GM12891 (cell line): ENCODE data around the gene TNFSF12.
"Not testable (repeated sequence)": the region's sequence is repeated elsewhere in the genome, so short reads cannot be mapped to it uniquely, and the experiment has no call there.

Experiments
- DNase-seq: peaks from one replicate; pipeline ENCODE4 v3.0.0; 2011; ENCODE audit warnings: low spot score; ENCODE audit not compliant: insufficient read length
- FAIRE-seq: peaks from 2 replicates; lab custom pipeline; 2011; peaks lifted over from hg19 to GRCh38; lab: Jason Lieb, UNC
- PAX5 ChIP-seq: IDR thresholded peaks from 2 replicates; pipeline ENCODE4 v1.6.1; 2011; ENCODE audit warnings: low read length, moderate library complexity, mild to moderate bottlenecking; ENCODE audit not compliant: insufficient read depth, severe bottlenecking
- POLR2A ChIP-seq: IDR thresholded peaks from 2 replicates; pipeline ENCODE4 v1.6.1; 2011; ENCODE audit warnings: low read depth, low read length, control low read depth
- POLR2AphosphoS5 ChIP-seq: IDR thresholded peaks from 2 replicates; pipeline ENCODE4 v1.6.1; 2011; ENCODE audit warnings: low read depth, low read length, control low read depth
- POU2F2 ChIP-seq: IDR thresholded peaks from 2 replicates; pipeline ENCODE4 v1.6.1; 2011; ENCODE audit warnings: low read depth, mild to moderate bottlenecking, control low read depth, low read length, moderate library complexity
- SPI1 ChIP-seq: IDR thresholded peaks from 2 replicates; pipeline ENCODE4 v1.6.1; 2011; ENCODE audit warnings: low read depth, low read length, control low read depth
- TAF1 ChIP-seq: IDR thresholded peaks from 2 replicates; pipeline ENCODE4 v1.6.1; 2011; ENCODE audit warnings: low read depth, low read length, control low read depth

TNFSF12 gene

DNA sequence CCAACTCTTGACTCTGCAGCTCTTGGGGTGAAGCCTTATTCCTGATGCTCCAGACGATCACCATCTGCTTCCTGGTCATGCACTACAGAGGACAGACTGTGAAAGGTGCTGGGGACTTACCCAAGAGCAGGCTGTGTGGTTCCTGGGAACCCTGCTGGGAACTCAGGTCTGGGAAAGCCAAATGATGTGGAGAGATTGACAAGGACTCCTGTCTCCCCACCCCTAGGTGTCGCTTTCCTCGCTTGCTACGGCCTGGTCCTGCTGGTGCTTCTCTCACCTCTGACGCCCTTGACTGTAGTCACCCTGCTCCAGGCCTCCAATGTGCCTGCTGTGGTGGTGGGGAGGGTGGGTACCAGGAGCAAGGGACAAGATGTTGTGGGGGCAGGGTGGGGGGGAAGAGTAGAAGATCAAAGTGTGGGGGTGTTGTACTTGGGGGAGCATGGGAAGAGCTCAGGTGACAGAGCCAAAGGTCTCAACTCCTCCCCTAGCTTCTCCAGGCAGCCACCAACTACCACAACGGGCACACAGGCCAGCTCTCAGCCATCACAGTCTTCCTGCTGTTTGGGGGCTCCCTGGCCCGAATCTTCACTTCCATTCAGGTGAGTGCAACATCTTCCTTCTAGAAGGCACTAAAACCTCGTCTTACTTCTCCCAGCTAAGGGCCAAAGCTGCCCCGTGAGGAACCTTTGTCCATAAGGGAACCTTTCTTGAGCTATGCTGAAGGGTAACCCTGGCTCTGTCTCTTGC is 38.0 kb downstream of the TNFSF12 start:
- TF ChIP-seq POLR2A: no peak
- no peak for TF ChIP-seq SPI1
- TF ChIP-seq PAX5: no peak
- no peak for TF ChIP-seq POLR2AphosphoS5
- no peak for TF ChIP-seq TAF1
- TF ChIP-seq POU2F2: no peak
- FAIRE-seq (no peak), DNase-seq (no peak)

DNA sequence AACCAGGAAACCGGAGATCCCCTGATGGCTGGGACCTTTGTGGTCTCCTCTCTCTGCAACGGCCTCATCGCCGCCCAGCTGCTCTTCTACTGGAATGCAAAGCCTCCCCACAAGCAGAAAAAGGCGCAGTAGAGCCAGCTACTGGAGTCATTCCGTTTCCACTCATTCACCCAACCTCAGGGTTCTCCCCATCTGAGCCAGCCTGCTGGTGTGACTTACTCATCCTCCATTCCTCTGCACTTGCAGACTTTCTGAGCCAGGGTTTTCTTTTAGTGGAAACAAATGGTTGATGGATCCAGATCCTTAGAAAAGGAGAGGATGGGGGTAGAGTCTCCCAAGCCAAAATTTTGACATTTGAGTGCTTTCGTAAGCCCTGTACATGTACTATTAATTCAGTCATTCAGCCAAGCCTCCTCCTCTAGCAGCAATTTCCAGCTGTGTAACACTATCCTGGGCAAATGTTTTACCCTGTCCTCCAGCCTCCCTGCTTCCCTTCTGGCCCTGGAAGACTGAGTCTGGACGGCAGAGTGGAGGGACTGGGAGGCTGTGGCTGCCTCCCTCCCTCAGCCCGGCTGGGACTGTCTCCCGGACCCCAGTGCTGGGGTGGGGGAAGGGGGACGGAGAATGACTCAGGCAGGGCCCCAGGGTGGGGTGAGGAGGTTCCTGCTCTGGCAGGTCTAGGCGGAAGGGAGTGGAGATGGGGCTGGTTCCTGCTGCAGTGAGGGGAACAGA is 38.7 kb downstream of the TNFSF12 start:
- no peak for FAIRE-seq
- DNase-seq: no peak
- no peak for TF ChIP-seq POLR2A
- no peak for TF ChIP-seq PAX5
- TF ChIP-seq SPI1: no peak
- no peak for TF ChIP-seq TAF1
- TF ChIP-seq POLR2AphosphoS5: no peak
- no peak for TF ChIP-seq POU2F2

DNA sequence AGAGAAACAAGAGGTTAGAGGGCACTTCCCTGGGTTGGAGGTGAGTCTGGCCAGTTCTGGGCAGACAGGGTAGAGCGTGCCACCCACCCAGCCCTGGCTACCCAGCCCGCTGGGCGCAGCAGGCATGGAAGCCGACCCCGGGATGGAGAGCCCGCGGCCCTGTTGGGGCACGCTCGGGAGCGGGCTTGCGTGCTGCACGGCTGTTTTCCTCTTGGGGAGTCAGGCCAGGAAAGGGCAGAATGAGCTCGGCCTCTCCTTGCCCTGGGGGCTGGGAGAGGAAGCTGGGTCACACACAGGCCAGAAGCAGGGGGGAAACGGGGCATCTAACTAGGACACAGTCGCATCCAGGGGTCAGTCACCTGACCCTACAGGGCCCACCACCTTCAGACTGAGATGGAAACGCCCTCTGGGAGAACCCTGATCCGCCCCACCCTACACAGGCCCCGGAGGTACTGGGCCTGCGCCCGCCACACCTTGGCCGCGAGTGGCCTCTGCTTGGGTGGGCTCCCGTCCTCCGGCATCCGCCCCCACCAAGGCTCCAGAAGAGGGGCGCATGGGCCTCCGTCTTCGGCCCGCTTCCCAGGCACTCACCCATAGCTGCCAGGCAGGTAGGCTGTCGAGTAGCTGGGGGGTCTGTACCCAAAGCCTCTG is 39.8 kb downstream of the TNFSF12 start:
- no peak for FAIRE-seq
- DNase-seq: no peak

DNA sequence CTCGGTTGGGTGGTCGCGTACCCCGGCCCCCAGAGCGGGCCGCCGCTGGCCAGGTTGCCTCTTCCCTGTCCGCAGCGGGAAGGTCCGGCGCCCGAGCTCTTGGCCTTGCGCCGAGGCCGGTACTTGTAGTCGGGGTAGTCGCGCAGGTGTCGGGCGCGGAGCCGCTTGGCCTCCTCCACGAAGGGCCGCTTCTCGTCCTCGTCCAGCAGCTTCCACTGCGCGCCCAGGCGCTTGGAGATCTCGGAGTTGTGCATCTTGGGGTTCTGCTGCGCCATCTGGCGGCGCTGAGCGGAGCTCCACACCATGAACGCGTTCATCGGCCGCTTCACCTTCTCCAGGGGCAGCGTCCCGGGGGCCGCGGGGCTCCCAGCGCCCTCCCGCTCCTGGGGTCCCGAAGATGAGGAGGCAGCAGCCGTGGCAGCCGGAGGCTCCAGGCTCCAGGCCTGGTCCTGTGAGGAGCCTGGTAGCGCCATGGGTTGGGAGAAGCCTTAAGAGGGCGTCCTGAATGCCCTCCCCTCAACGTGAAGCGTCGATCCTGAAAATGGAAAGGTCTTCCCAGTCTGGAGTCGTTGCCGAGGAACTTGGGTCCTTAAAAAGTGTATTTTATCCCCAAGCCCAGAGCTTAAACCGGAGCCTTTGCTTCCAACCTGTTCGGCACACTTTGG is 40.5 kb downstream of the TNFSF12 start:
- DNase-seq (peak; percentile 91), FAIRE-seq (peak; percentile 86)
- peak; percentile 23 for TF ChIP-seq PAX5
- TF ChIP-seq SPI1: no peak

More for the DNA sequence above, 39.8 kb downstream of the TNFSF12 start:
- TF ChIP-seq POLR2A (no peak), POLR2AphosphoS5 (no peak)

DNA sequence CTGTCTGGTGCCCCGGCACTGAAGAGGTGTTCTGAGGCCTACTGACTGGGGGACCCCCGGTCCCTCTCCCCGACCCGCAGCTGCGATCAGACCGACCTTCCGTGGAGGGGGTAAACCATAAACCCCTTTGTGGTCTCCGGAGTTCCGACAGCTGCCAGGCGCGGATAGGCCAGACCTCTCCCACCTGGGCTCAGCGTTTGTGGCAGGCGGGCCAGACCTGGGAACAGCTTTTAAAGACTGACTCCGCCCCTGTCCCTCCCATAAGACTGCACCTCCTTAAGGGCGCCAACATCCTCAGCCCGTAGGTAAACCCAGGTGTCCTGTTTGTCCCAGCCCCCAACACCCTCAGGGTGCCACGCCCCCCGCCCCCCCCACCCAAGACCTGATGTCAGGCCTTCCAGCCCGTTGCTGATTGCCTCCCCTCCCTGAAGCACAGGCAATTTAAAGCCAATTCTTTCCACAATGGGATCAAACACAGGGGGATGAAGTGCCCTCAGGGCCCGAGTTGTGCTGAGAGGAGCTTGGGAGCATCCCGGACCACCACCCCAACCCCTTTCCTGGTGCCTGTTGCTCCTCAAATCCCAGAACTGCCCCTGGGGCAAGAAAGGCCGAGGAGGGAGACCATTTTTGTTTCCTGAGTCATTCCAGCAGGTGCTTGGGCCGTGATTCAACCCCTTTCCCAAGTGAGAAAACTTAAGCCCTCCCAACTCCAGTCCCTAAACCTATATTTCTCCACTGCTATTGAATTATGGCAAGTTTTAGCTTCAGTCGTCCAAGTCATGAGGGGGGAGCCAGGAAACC is 41.2 kb downstream of the TNFSF12 start, which contains the start of gene SOX15:
Gene SOX15 (minus strand): TSS at position 204 of the 801 bp plus-strand sequence. CDS start 418 bp downstream, outside the sequence.
- TF ChIP-seq SPI1 (no peak), POU2F2 (no peak), POLR2AphosphoS5 (0 out of 2 replicates have a peak, but pooled peaks have one; percentile 5)
- DNase-seq: no peak
- no peak for FAIRE-seq

DNA sequence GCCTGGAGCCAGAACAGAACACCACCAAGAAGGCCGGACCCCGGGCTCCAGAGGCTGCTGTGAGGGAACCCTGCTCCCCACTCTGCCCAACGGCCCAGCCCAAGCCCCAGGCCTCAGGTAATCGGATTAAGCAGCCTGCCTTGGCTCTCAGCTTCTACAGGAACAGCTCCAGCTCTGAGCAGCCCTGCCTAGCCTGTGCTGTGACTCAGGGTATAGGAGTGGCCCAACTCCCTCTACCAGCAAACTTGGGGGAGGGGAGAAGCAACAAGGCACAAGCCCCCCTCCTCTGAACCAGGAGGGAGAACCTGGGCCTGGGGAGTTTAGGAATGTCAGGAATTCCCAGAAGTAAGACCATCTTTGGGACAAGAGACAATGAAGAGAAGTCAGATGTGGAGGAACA is 41.9 kb downstream of the TNFSF12 start:
- DNase-seq (no peak), FAIRE-seq (no peak)
- no peak for TF ChIP-seq PAX5
- TF ChIP-seq POLR2A: no peak
- no peak for TF ChIP-seq POU2F2
- no peak for TF ChIP-seq TAF1
- no peak for TF ChIP-seq SPI1
- no peak for TF ChIP-seq POLR2AphosphoS5

DNA sequence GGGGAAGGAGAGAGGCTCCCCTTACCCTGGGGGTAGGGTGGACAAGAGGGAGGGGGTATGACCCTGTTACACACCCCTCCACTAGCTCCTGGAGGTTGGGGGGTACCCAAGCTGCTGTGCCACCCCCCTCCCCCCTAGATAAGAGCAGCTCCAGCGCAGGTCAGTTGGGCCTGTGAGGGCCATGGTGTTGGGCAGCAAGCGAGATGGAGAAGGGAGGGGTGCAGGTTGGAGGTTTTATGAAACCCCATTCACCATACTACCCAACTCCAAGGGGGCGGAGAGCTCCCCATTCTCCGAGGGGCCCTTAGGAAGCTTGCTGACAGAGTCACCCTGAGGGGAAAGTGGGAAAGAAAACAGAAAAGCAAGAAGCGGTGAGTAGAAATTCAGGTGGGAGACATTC is 42.7 kb downstream of the TNFSF12 start:
- DNase-seq: no peak
- TF ChIP-seq SPI1 (no peak), POU2F2 (peak; percentile 22; the same call in 1 of the 2 replicates), POLR2AphosphoS5 (no peak), POLR2A (peak; percentile 59; the same call in 1 of the 2 replicates)

DNA sequence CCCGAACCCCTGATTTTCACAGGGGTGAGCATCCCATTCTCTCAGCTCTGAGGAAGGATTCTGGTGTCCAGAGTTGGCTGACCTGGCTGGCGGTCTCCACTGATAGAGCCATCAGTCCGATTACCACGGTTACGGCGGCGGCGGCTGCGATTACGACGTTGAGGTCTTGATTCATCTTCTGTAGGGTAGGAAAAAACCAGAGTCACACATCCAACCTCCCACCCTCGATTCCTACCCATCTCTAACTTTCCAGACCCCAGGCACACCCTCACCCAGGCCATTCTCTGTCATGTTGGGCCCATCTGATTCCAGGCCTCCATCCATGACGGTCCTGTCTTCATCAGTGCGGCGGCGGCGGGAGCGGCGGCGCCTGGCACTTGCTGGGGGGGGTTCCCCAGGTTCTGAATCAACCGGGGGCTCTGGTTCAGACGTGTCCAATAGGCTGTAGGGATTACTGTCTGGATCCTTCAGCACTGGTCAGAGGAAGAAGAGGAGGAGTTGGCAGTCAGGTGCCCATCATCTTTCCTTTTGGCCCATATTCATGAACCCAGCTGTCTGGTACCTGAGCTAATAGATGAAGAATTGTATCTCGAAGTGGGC is 43.7 kb downstream of the TNFSF12 start:
- no peak for DNase-seq
- no peak for FAIRE-seq
- no peak for TF ChIP-seq TAF1
- no peak for TF ChIP-seq POU2F2
- TF ChIP-seq PAX5: no peak
- TF ChIP-seq POLR2AphosphoS5: no peak
- no peak for TF ChIP-seq SPI1

More for the DNA sequence above, 42.7 kb downstream of the TNFSF12 start:
- FAIRE-seq: no peak

DNA sequence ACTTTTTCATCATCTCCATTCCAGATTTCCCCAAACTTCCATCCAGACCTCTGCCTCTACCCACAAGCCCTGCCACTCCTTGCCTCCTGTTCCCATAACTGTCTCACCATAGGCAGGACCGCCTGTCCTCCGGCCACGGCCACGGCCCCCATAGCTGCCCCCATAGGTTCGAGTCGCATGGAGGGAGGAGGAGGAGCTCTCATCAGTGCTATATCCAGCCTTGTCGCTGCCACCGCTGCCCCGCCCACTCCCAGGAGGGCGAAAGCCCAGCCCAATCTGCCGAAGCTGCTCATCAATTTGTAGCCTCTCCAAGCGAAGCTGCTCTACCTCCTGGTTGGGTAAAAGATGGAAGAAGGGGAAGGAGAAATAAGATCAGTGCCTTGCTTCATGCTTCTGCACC is 44.4 kb downstream of the TNFSF12 start:
- TF ChIP-seq POLR2A (no peak), TAF1 (no peak), POLR2AphosphoS5 (no peak), POU2F2 (no peak), PAX5 (no peak), SPI1 (no peak)
- DNase-seq: no peak
- FAIRE-seq: no peak

DNA sequence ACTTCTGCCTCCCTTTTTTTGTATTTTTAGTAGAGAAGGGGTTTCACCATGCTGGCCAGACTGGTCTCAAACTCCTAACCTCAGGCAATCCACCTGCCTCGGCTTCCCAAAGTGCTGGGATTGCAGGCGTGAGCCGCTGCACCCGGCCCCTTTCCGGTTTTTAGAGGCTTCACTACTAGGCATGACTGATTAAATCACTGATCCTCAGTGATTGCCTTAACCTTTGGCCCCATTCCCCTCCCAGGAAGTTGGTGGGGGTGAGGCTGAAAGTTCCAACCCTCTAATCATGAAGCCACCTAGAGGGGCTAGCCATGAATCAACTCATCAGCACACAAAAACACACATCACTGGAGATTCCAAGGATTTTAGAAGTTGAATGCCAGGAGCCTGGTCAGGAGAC is 48.7 kb downstream of the TNFSF12 start:
- not testable (repeated sequence) for DNase-seq, FAIRE-seq
